Measurements from ENCODE around the gene HMGN1. TPM values are rescaled to one million over a fixed set of nuclear protein-coding genes. Genes with fewer than 3 reads are reported as not detected.
A peak's percentile ranks its signal among the peaks of the same experiment; 100 is the strongest.

HMGN1 gene
- total RNA-seq, 2 donors from 2014 or later, result 141 to 270 TPM

DNA sequence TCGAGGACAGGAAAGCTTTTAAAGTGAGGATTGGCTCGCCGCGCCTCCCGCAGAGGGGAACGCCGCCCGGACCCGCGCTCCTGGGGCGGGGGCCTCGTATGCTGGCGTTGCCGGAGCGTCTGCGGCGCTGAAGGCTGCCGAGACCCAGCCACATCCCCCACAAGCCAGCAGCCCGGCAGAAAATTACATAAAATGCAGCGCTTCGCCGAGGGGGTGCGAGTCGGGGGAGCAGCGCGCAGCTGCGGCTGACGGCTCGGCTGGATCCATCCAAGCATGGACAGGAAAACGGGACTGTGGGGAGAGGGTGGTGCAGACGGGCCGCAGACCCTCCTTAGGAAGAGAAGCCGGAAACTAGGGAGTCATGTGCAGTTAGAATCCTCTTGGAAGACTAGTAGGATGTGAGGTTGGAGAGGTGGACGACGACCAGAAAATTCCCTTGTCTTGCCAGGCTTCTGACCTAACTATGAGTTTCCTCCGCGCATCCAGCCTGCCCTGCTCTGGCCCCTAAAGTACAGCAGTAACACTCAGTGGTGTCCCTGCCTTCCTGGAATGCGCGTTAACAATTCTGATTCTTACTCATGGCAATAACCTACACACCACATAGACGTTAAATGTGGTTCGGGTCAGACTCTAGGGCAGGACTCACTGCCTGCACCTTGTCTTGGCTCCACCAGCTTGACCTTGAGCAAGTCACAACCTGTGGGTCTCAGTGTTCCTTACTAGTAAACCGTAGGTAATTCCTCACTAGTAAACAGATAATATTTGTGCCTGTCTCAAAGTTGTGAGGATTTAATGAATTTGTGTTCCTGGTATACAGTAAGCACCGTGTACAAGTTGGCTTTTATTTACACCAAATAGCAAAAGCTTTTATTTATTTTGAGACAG lies 34.5 kb downstream of the HMGN1 start:
- Histone ChIP-seq H3K9me3 (no peaks in the 10 kb centered on the region), H3K4me3 (peak overlapping the region; percentile 77 to 93), H3K27me3 (replicated peaks; ENCODE audit: insufficient read depth) (no peaks in the 10 kb centered on the region), H3K36me3 (no peaks in the 10 kb centered on the region), H3K27ac (peak overlapping the region; percentile 95 to 96), H3K4me1 (replicated peaks) (peaks cover 4% of the 10 kb centered on the region)
- TF ChIP-seq POLR2AphosphoS5 (IDR thresholded peaks at IDR 0.05) (peak; percentile 15), POLR2A (IDR thresholded peaks at IDR 0.05) (no peak)
- TF ChIP-seq, protein P1, sequence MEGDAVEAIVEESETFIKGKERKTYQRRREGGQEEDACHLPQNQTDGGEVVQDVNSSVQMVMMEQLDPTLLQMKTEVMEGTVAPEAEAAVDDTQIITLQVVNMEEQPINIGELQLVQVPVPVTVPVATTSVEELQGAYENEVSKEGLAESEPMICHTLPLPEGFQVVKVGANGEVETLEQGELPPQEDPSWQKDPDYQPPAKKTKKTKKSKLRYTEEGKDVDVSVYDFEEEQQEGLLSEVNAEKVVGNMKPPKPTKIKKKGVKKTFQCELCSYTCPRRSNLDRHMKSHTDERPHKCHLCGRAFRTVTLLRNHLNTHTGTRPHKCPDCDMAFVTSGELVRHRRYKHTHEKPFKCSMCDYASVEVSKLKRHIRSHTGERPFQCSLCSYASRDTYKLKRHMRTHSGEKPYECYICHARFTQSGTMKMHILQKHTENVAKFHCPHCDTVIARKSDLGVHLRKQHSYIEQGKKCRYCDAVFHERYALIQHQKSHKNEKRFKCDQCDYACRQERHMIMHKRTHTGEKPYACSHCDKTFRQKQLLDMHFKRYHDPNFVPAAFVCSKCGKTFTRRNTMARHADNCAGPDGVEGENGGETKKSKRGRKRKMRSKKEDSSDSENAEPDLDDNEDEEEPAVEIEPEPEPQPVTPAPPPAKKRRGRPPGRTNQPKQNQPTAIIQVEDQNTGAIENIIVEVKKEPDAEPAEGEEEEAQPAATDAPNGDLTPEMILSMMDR (IDR thresholded peaks at IDR 0.05), result no peak
- peak; percentile 39 for DNase-seq (ENCODE audit: low spot score)
- intact Hi-C loops (cut with DNase I), result loop anchor here (2.0 to 5.0 kb wide), 2 partner anchors 74 to 133 kb away; partner anchors contain the start of gene LCA5L
- 2% methylated on average over 41 of the region's 43 CpGs for WGBS

DNA sequence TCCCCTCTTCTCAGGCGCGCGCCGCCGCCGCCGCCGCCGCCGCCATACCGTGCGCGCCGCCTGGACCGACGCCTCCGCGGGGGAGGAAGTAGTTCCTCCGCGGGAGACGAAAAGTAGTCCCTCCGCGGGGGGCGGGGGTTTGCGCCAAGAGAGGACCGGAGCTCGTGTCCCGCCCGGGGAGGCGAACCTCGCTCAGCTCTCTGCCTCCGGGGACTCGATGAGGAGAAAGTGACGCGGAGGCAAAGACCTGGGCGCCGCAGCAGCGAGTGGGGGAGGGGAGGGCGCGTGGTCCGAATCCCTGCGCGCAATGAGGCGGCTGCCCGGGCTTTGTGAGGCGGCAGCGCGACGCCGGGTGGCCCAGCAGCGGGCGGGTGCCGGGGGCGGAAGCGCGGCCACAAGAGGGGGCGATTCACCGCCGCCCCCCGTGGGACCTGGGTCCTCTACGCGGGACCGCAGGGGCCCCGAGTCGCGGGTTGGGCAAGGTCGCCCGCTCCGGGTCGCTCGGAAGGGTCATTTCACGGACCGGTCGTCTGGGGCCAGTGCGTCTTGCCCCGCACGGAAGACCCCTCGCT lies 35.2 kb downstream of the HMGN1 start, which contains the start of gene BRWD1:
BRWD1 (minus strand) TSS at position 62 of the 572 bp plus-strand sequence. CDS start 141 bp downstream, outside the sequence.
- H3K4me3 ChIP-seq, result peak within 1 kb of the TSS; percentile 77 to 93
- no peaks in the 10 kb centered on the region for H3K27me3 ChIP-seq (replicated peaks; ENCODE audit: insufficient read depth)
- under 1% methylated on average over 39 of the region's 78 CpGs for WGBS
- TF ChIP-seq POLR2A (IDR thresholded peaks at IDR 0.05), result peak; percentile 44
- TF ChIP-seq, protein P1 (IDR thresholded peaks at IDR 0.05), result peak in 3 of 4 experiments; percentile 31 to 48 (median 45)
- peak; percentile 78 for TF ChIP-seq POLR2AphosphoS5 (IDR thresholded peaks at IDR 0.05)
- no peaks in the 10 kb centered on the region for H3K36me3 ChIP-seq
- peaks cover 4% of the 10 kb centered on the region for H3K4me1 ChIP-seq (replicated peaks)
- no peaks in the 10 kb centered on the region for H3K9me3 ChIP-seq
- H3K27ac ChIP-seq, result peak within 1 kb of the TSS; percentile 95 to 96
- DNase-seq (ENCODE audit: low spot score), result peak; percentile 61
- intact Hi-C loops (cut with DNase I), result loop anchor here (2.0 to 5.0 kb wide), 3 partner anchors 35 to 134 kb away; partner anchors contain the start of genes HMGN1 and LCA5L

DNA sequence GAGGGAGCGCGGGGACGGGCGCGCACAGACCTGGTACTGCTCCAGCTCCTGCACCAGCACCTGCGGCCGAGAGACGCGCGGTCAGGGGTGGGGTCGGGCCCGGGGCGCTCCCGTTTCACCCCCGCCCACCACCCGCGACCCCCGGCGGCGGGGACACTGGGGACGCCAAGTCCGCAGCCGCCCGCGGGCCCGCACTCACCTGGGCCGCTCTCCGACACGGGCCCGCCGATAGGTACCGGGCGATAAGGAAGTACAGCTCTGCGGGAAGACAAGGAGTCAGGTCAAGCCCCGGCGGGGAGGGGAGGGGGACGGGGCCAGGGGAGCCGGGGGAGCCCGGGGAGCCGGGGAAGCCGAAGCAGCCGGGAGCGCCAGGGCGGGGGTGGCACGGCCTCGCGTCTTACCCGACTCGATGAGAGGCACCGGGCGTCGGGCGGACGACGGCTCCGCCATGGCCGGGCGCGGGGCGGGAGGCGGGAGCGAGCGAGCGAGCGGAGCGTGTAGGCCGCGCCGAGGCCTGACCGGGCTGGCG lies 35.8 kb downstream of the HMGN1 start:
- Histone ChIP-seq H3K4me3 (peak overlapping the region; percentile 77 to 93), H3K36me3 (no peaks in the 10 kb centered on the region), H3K9me3 (no peaks in the 10 kb centered on the region), H3K27ac (peak overlapping the region; percentile 95 to 96), H3K4me1 (replicated peaks) (peaks cover 4% of the 10 kb centered on the region), H3K27me3 (replicated peaks; ENCODE audit: insufficient read depth) (no peaks in the 10 kb centered on the region)
- 0% methylated on average over 33 of the region's 71 CpGs for WGBS
- peak; percentile 51 for DNase-seq (ENCODE audit: low spot score)
- intact Hi-C loops (cut with DNase I), result loop anchor here (2.0 to 5.0 kb wide), 2 partner anchors 36 to 134 kb away; partner anchors contain the start of genes HMGN1 and LCA5L
- TF ChIP-seq, protein P1 (IDR thresholded peaks at IDR 0.05), result no peak
- no peak for TF ChIP-seq POLR2AphosphoS5 (IDR thresholded peaks at IDR 0.05)
- no peak for TF ChIP-seq POLR2A (IDR thresholded peaks at IDR 0.05)

DNA sequence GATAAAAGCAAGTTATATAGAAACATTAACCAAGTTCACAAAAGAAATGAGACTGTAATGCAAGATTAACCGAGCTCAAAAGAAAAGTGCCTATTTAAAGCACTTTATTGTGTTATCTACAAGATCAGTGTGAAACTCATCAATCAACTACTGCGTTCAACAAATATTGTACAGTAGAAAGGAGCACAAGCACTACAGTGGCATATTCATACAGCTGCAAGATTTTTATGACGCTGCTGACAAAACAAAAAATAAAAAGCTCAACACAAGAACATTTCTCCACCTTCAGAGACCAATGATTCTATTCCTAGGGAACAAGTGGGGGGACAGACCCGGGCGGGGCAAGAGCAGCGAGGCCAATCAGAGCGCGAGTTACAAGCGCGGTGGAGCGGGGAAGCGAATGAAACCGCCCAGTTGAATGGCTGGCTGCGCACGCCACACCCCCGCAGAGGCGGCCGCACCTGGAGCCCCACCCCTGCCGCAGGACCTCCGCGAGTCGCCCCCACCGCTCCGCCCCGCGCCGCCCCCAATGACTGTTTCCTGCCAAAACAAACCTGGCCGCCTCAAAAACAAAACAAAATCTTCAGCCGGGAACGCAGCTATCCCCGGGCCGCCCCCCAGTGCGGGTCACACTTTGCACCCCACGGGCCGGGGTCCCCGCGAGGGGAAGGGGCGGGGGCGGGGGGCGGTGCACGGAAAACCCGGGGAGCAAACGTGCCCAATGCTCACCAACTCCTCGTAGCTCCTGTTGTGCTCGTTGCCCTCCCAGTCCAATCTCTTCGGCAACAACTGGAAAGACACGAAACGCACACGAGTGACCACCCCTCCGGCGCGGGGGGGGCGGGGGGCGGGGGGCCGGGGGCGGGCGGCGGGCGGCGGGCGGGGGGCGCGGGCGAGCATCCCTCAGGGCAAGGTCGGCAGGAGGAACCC lies 36.5 kb downstream of the HMGN1 start:
- no peaks in the 10 kb centered on the region for H3K9me3 ChIP-seq
- H3K27ac ChIP-seq, result peak overlapping the region; percentile 95 to 96
- peak overlapping the region; percentile 77 to 93 for H3K4me3 ChIP-seq
- intact Hi-C loops (cut with DNase I), result loop anchor here (2.0 to 5.0 kb wide), 2 partner anchors 36 to 135 kb away; partner anchors contain the start of genes HMGN1 and LCA5L
- H3K27me3 ChIP-seq (replicated peaks; ENCODE audit: insufficient read depth), result no peaks in the 10 kb centered on the region
- peak; percentile 42 for TF ChIP-seq POLR2A (IDR thresholded peaks at IDR 0.05)
- peak; percentile 82 for TF ChIP-seq POLR2AphosphoS5 (IDR thresholded peaks at IDR 0.05)
- TF ChIP-seq, protein P1 (IDR thresholded peaks at IDR 0.05), result no peak
- H3K36me3 ChIP-seq, result no peaks in the 10 kb centered on the region
- H3K4me1 ChIP-seq (replicated peaks), result peaks cover 4% of the 10 kb centered on the region
- peak; percentile 95 for DNase-seq (ENCODE audit: low spot score)
- WGBS, result 2% methylated on average over 43 of the region's 65 CpGs

All from prostate gland (tissue), 2 donors.